Measurements from ENCODE around the gene GDPD5. TPM values are rescaled to one million over a fixed set of nuclear protein-coding genes. Genes with fewer than 3 reads are reported as not detected.

GDPD5 gene, protein sequence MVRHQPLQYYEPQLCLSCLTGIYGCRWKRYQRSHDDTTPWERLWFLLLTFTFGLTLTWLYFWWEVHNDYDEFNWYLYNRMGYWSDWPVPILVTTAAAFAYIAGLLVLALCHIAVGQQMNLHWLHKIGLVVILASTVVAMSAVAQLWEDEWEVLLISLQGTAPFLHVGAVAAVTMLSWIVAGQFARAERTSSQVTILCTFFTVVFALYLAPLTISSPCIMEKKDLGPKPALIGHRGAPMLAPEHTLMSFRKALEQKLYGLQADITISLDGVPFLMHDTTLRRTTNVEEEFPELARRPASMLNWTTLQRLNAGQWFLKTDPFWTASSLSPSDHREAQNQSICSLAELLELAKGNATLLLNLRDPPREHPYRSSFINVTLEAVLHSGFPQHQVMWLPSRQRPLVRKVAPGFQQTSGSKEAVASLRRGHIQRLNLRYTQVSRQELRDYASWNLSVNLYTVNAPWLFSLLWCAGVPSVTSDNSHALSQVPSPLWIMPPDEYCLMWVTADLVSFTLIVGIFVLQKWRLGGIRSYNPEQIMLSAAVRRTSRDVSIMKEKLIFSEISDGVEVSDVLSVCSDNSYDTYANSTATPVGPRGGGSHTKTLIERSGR
- 43.8 and 44.7 TPM in 2 replicates for total RNA-seq

GRCh38 chr11:75525433-75526191, at the start of gene GDPD5:
TSS of gene GDPD5 (minus strand) at chr11:75525941. CDS start at chr11:75477735, 48,206 bp downstream.

GRCh38 chr11:75562048-75562835, 36.5 kb upstream of the GDPD5 start, which contains the start of gene SERPINH1:
TSS of gene SERPINH1 (plus strand) at chr11:75562253. CDS start at chr11:75566350, 4,097 bp downstream.

DNA sequence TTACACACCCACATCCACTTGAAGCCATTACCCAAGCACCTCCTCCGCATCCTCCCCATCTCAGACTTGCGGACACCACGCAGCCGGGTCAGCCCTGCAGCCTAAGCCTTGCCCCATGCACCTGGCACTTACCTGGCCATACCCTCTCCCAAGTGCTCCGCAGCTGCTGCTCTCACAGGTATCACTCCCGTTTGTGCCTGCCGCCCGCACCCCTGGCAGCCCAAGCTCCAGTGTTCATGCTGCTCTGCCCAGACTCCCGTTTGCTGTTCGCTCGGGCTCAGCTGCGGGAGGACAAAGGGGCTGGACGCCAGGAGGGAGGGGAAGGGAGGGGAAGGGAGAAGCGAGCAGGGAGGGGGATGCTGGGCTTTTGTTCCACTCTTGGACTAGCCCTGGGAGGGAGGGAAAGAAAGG, 92.8 kb downstream of the GDPD5 start, which contains the start of gene KLHL35:
Gene KLHL35, minus strand, starts transcription at position 293 of the 411 bp plus-strand sequence. CDS start 2,574 bp downstream, outside the sequence.

GRCh38 chr11:75399344-75400145, 126.2 kb downstream of the GDPD5 start, which contains the start of gene RPS3:
TSS of gene RPS3 (plus strand) at chr11:75399518. CDS start at chr11:75399548, 30 bp downstream.

Small RNAs within 50 kb of the gene (small RNA-seq; reads per million reads assigned to genes)
- gene SNORD15A (not detected), gene SNORD15B (4,454 reads per million, percentile 100 among the genes with 10 or more reads in this experiment)

Other genes with a start within 250 kb of the GDPD5 start
- gene ARRB1, start 174.3 kb downstream of the GDPD5 start, total RNA-seq: 116 and 358 TPM in 2 replicates
- gene RPS3, start 126.4 kb downstream of the GDPD5 start, total RNA-seq: 1,876 and 2,642 TPM in 2 replicates
- 2.0 and 3.9 TPM in 2 replicates for gene KLHL35, start 92.7 kb downstream of the GDPD5 start, total RNA-seq
- gene SERPINH1, start 36.3 kb upstream of the GDPD5 start, total RNA-seq: 427 and 542 TPM in 2 replicates
- under 0.01 and 0.48 TPM in 2 replicates for gene MAP6, start 143.1 kb upstream of the GDPD5 start, total RNA-seq
- gene MOGAT2, start 191.9 kb upstream of the GDPD5 start, total RNA-seq: not detected in 2 replicates
- 1.3 and 2.3 TPM in 2 replicates for gene DGAT2, start 242.8 kb upstream of the GDPD5 start, total RNA-seq

Data from vein endothelial cell (primary cell).